GM23338 (cell line): Measurements from ENCODE around the gene RAB37.

ENCODE experiments used
- CREB1 ChIP-seq: fragments of 250-450 bp; sonication (Bioruptor Pico); IDR thresholded peaks from 2 replicates; pipeline ENCODE4 v1.5.0; 2020; ENCODE audit warnings: low read depth, mild to moderate bottlenecking, moderate library complexity
- EZH2 ChIP-seq: fragments of 200-600 bp; sonication (generic); IDR thresholded peaks from one replicate; pipeline ENCODE4 v1.8.0; 2017; ENCODE audit warnings: antibody characterized with exemption, mild to moderate bottlenecking, low read depth; ENCODE audit not compliant: unreplicated experiment
- TF ChIP-seq, protein P1 (sequence below), 2 experiments: fragments of 200-600 bp in 1 of 2; sonication (generic) in 1 of 2; conservative IDR thresholded peaks; 2 replicates each; pipeline versions ENCODE4 v1.5.1 to v1.6.1; 2016 to 2017; ENCODE audit warnings: antibody characterized with exemption in 2 of 2, low read depth in 2 of 2, mild to moderate bottlenecking in 2 of 2, moderate library complexity in 1 of 2

DNA sequence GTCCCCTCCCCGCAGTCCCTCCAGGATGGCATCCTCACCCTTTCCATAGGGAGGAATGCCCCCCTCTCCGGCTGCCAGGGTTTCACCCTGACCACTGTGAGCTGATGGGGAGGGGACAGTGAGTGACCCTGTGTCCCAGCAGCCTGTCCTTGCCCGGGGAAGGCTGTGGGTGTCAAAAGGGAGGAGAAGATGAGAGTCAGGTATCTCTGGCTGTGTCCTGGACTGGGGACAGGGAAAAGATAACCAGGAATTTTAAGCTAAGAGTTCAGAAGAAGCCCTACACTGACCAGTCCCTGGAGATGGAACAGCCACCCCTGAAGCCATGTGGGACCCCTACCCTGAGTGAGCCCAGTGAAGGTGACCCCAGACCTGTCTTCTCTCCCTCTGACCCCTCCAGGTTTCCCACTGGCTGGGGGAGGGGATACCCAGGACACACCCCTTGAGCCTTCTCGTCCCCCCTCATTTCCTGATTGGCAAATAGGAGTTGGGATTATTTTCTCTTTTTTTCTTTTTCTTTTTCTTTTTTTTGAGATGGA lies 27.8 kb downstream of the RAB37 start:
- TF ChIP-seq EZH2 (no peak), CREB1 (CRISPR knock-in tag) (no peak)
- TF ChIP-seq, protein P1, sequence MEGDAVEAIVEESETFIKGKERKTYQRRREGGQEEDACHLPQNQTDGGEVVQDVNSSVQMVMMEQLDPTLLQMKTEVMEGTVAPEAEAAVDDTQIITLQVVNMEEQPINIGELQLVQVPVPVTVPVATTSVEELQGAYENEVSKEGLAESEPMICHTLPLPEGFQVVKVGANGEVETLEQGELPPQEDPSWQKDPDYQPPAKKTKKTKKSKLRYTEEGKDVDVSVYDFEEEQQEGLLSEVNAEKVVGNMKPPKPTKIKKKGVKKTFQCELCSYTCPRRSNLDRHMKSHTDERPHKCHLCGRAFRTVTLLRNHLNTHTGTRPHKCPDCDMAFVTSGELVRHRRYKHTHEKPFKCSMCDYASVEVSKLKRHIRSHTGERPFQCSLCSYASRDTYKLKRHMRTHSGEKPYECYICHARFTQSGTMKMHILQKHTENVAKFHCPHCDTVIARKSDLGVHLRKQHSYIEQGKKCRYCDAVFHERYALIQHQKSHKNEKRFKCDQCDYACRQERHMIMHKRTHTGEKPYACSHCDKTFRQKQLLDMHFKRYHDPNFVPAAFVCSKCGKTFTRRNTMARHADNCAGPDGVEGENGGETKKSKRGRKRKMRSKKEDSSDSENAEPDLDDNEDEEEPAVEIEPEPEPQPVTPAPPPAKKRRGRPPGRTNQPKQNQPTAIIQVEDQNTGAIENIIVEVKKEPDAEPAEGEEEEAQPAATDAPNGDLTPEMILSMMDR (conservative IDR thresholded peaks at IDR 0.05; ENCODE audit: low read depth in 2 of 2), result no peak
